MM.1S (cell line): ENCODE data around the gene PKIG.

Experiments used
- CTCF ChIP-seq: fragments of 300-600 bp; sonication (generic); IDR thresholded peaks from 2 replicates; pipeline ENCODE4 v1.5.1; 2016; ENCODE audit warnings: antibody characterized with exemption, low read length, mixed read lengths
- EZH2 ChIP-seq: fragments of 300-600 bp; sonication (generic); optimal IDR thresholded peaks from 2 replicates; pipeline ENCODE3; 2017; ENCODE audit warnings: low read depth, mild to moderate bottlenecking, antibody characterized with exemption, low read length, mixed read lengths
- EZH2phosphoT487 ChIP-seq: fragments of 300-600 bp; sonication (generic); IDR thresholded peaks from 2 replicates; pipeline ENCODE4 v1.6.1; 2018; ENCODE audit warnings: antibody characterized with exemption, low read length

- TF ChIP-seq CTCF (no peak), EZH2 (no peak), EZH2phosphoT487 (no peak)
These were observed 49.8 kb downstream of the PKIG start for GRCh38 chr20:44632103-44632752.
